ENCODE measurements around the gene GULP1. TPM values are rescaled to one million over a fixed set of nuclear protein-coding genes. Genes with fewer than 3 reads are reported as not detected.

GULP1 gene
- total and polyA plus RNA-seq, 11 donors, result 1.1 to 8.3 (median 4.7) TPM

DNA sequence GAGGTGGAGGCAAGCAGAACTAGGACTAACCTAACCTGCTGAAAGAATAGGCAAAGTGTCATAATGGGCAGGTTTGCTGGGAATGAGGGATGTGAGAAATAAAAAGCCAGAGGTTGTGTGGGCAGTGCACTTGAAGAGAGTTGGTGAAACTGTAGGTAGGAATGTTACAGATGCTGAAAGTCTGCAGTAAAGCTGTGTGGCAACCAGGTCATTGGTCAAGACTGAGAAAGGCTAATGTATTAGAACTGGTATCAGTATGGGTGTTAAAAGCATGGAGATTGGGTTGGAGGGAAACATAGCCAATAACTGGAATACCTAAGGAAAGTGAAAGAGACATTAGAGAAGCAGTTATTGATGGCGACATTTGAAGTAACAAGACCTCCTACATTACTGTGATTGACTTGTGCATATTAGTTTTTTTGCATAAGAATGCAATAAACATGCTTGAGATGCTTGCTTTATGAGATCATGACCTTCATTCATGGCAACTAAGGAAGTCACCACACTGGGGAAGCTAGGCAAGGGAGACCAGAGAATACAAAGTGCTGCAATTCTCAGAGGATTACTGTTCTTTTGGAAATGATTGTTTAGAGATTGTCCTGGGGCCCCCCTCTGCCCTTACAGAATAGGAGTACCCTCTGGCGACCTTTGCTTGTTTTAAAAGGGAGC, 11.8 kb downstream of the GULP1 start:
- peak in 1 of 4 donors; percentile 38 for ATAC-seq
- intact Hi-C loops (cut with DNase I), result no loop called here
- no peaks in the 10 kb centered on the region for H3K9me3 ChIP-seq
- peak overlapping the region in 2 of 12 donors; percentile 2 to 13 for H3K27ac ChIP-seq
- no peaks in the 10 kb centered on the region for H3K36me3 ChIP-seq
- TF ChIP-seq, protein P1, sequence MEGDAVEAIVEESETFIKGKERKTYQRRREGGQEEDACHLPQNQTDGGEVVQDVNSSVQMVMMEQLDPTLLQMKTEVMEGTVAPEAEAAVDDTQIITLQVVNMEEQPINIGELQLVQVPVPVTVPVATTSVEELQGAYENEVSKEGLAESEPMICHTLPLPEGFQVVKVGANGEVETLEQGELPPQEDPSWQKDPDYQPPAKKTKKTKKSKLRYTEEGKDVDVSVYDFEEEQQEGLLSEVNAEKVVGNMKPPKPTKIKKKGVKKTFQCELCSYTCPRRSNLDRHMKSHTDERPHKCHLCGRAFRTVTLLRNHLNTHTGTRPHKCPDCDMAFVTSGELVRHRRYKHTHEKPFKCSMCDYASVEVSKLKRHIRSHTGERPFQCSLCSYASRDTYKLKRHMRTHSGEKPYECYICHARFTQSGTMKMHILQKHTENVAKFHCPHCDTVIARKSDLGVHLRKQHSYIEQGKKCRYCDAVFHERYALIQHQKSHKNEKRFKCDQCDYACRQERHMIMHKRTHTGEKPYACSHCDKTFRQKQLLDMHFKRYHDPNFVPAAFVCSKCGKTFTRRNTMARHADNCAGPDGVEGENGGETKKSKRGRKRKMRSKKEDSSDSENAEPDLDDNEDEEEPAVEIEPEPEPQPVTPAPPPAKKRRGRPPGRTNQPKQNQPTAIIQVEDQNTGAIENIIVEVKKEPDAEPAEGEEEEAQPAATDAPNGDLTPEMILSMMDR (IDR thresholded peaks at IDR 0.05), result no peak
- TF ChIP-seq POLR2A (IDR thresholded peaks at IDR 0.05), result no peak
- no peak overlapping the region for H3K4me3 ChIP-seq
- H3K4me1 ChIP-seq, result peaks cover 0 to 11% (median 0%) of the 10 kb centered on the region in 12 donors
- 66 to 84% (median 74%) methylated on average over 2 of the region's 2 CpGs for WGBS, 4 donors
- DNase-seq, result no peak
- no peaks in the 10 kb centered on the region for H3K27me3 ChIP-seq

DNA sequence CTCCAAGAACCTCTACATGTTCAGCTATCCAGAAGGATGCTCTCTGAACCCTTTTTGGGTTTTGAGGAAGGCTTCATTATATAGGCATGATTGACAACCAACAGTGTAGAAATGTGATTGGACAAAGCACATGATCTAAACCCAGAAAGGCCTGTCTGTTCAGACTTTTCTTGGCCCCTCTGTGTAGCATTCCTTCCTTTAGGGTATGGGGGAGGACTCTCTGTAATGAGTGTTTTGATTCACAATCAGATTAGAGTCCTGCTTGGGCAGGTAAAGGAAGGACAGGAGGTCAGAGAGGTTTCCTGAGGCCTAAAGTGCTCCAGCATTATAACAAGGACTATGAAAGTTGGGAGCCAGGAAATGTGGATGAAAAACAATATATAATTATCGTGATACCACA, 13.6 kb downstream of the GULP1 start:
- Histone ChIP-seq H3K4me3 (no peak overlapping the region), H3K4me1 (peaks cover 0 to 11% (median 0%) of the 10 kb centered on the region in 12 donors), H3K36me3 (no peaks in the 10 kb centered on the region), H3K9me3 (no peaks in the 10 kb centered on the region), H3K27ac (no peak overlapping the region), H3K27me3 (no peaks in the 10 kb centered on the region)
- DNase-seq (no peak), ATAC-seq (no peak)
- intact Hi-C loops (cut with DNase I), result no loop called here
- TF ChIP-seq POLR2A (IDR thresholded peaks at IDR 0.05), result no peak
- TF ChIP-seq, protein P1 (IDR thresholded peaks at IDR 0.05), result no peak
- 69 to 90% (median 80%) methylated on average over 1 of the region's 1 CpG for WGBS, 4 donors

DNA sequence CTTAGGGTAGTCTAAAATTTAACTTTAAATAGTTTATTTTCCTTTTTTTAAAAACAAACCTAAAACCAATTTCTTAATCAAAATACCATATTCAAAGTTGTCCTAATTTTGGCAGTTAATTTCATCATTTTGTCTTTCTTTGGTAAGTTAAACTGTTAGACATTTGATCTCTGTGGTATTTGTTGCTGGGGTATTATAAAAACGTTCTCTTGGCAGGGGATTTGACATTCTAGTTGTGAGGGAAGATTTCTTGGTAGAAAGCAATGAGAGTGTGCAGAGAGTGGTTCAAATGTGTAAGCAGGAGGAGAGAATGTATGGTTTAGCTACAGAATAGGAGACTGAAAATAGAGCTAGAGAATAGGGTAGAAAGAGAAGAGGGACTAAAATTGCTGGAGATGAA, 14.6 kb downstream of the GULP1 start:
- no peaks in the 10 kb centered on the region for H3K27me3 ChIP-seq
- peaks cover 0 to 11% (median 0%) of the 10 kb centered on the region in 12 donors for H3K4me1 ChIP-seq
- TF ChIP-seq, protein P1 (IDR thresholded peaks at IDR 0.05), result no peak
- no peak for TF ChIP-seq POLR2A (IDR thresholded peaks at IDR 0.05)
- H3K36me3 ChIP-seq, result no peaks in the 10 kb centered on the region
- DNase-seq (no peak), ATAC-seq (no peak)
- 37 to 64% (median 45%) methylated on average over 1 of the region's 1 CpG for WGBS, 4 donors
- H3K4me3 ChIP-seq, result no peak overlapping the region
- H3K9me3 ChIP-seq, result no peaks in the 10 kb centered on the region
- intact Hi-C loops (cut with DNase I), result no loop called here
- no peak overlapping the region for H3K27ac ChIP-seq

- DNase-seq (no peak), ATAC-seq (no peak)
- Histone ChIP-seq H3K9me3 (peaks cover 0 to 3% (median 0%) of the 10 kb centered on the region in 12 donors), H3K27me3 (no peaks in the 10 kb centered on the region), H3K36me3 (no peaks in the 10 kb centered on the region), H3K27ac (no peak overlapping the region), H3K4me1 (peaks cover 0 to 11% (median 0%) of the 10 kb centered on the region in 12 donors), H3K4me3 (no peak overlapping the region)
- WGBS, 4 donors, result 72 to 84% (median 78%) methylated on average over 2 of the region's 2 CpGs
- intact Hi-C loops (cut with DNase I), result no loop called here
- TF ChIP-seq, protein P1 (IDR thresholded peaks at IDR 0.05), result no peak
- no peak for TF ChIP-seq POLR2A (IDR thresholded peaks at IDR 0.05)
These were observed 16.2 kb downstream of the GULP1 start for GRCh38 chr2:188307850-188308283.
